Psoas muscle (tissue), 8 donors: Measurements from ENCODE around the gene MCHR1. TPM values are rescaled to one million over a fixed set of nuclear protein-coding genes. Genes with fewer than 3 reads are reported as not detected.

Experiments
- ATAC-seq, 4 donors: fragments of 200-7000 bp; cut with Tn5 transposase; one replicate each; pipeline ENCODE4 v1.9.1; 2020; ENCODE audit warnings: moderate library complexity in 3 of 4, mild to moderate bottlenecking in 2 of 4
- DNase-seq, 2 donors: peaks; one replicate each; pipeline ENCODE4 v3.0.0-alpha.2; 2020
- H3K27ac ChIP-seq: fragments of 200-600 bp; one replicate; pipeline ENCODE4 v1.8.0; 2022
- H3K27me3 ChIP-seq, 3 donors: fragments of 200-600 bp in 1 of 3; one replicate each; pipeline versions ENCODE4 v1.6.1 to v1.8.0; 2013 to 2022; ENCODE audit warnings: low read length in 2 of 3, mild to moderate bottlenecking in 2 of 3, moderate library complexity in 1 of 3; ENCODE audit not compliant: insufficient read depth in 3 of 3
- H3K36me3 ChIP-seq, 2 donors: fragments of 200-600 bp in 1 of 2; one replicate each; pipeline versions ENCODE4 v1.6.1 to v1.8.0; 2013 to 2022; ENCODE audit warnings: low read depth in 1 of 2, mild to moderate bottlenecking in 1 of 2, moderate library complexity in 1 of 2; ENCODE audit not compliant: insufficient read depth in 1 of 2
- H3K4me1 ChIP-seq: fragments of 200-600 bp; one replicate; pipeline ENCODE4 v1.8.0; 2022
- H3K4me3 ChIP-seq: fragments of 200-600 bp; one replicate; pipeline ENCODE4 v1.8.0; 2022; ENCODE audit warnings: mild to moderate bottlenecking
- H3K9me3 ChIP-seq: fragments of 200-600 bp; one replicate; pipeline ENCODE4 v1.8.0; 2022
- CTCF ChIP-seq: fragments of 200-600 bp; IDR thresholded peaks from one replicate; pipeline ENCODE4 v1.8.0; 2022; ENCODE audit warnings: antibody characterized with exemption
- WGBS, 3 donors: extraction: QIAGEN DNeasy Blood & Tissue Kit; methylation state at CpG; one replicate each; pipeline versions ENCODE4 v1.1.6 to v1.1.7; 2013; 5-methylcytosine and 5-hydroxymethylcytosine counted together
- intact Hi-C, 2 donors: fragments of 100-400 bp; cut with DNase I; formaldehyde crosslinking; loops; one replicate each; pipeline versions ENCODE4 v1.11.0 to v1.14.2; 2022
- polyA plus RNA-seq, 3 donors: library from polyadenylated mRNA; stranded (reverse); fragments of 200-250 nt; gene quantifications; one replicate each; pipeline ENCODE4 v1.2.3, GENCODE V29; 2013
- total RNA-seq, 4 donors: library from RNA; stranded (reverse); fragmentation: NEBNext Ultra II Directional in 2 of 4; extraction: Animal tissue kit (Norgen Biotek cat#: 25700) in 2 of 4; gene quantifications; one replicate each; pipeline versions ENCODE4 v1.2.1 to v1.2.4, GENCODE V29; 2021 to 2023
- donor health status: healthy with polysubstance abuse.
- donor health status: DM: no; HTN: no; CAD: no; lungs with moderate emphysema.
- donor health status: Bipolar disorder and iron deficiency.
- donor health status: healthy.
- donor health status: DM: yes; HTN: yes; CAD: no.
- donor health status: DM: no; HTN: no; CAD: no.
- donor health status: DM: no; HTN: no; CAD: no.
- donor health status: DM: yes; HTN: yes; CAD: no.

MCHR1 gene
- total and polyA plus RNA-seq, 7 donors = 0.04 to 1.2 (median 0.15) TPM; not detected in 3

- H3K9me3 ChIP-seq = no peaks in the 10 kb centered on the region
- intact Hi-C loops = no loop called here
- WGBS, 3 donors = 87 to 94% (median 91%) methylated on average over 7 of the region's 7 CpGs
- ATAC-seq = no peak
- no peaks in the 10 kb centered on the region for H3K27me3 ChIP-seq
- H3K4me3 ChIP-seq = no peak overlapping the region
- DNase-seq = no peak
- no peak overlapping the region for H3K27ac ChIP-seq
- no peaks in the 10 kb centered on the region for H3K36me3 ChIP-seq
- no peak for TF ChIP-seq CTCF
- no peaks in the 10 kb centered on the region for H3K4me1 ChIP-seq
These were observed 22.0 kb downstream of the MCHR1 start for GRCh38 chr22:40701274-40701673.

GRCh38 chr22:40703174-40703573, 23.9 kb downstream of the MCHR1 start:
- H3K4me3 ChIP-seq = no peak overlapping the region
- no peak overlapping the region for H3K27ac ChIP-seq
- WGBS, 3 donors = 80 to 86% (median 86%) methylated on average over 1 of the region's 1 CpG
- DNase-seq (no peak), ATAC-seq (no peak)
- intact Hi-C loops = no loop called here
- no peak for TF ChIP-seq CTCF
- H3K4me1 ChIP-seq = no peaks in the 10 kb centered on the region
- no peaks in the 10 kb centered on the region for H3K9me3 ChIP-seq
- H3K27me3 ChIP-seq = no peaks in the 10 kb centered on the region
- H3K36me3 ChIP-seq = no peaks in the 10 kb centered on the region

DNA sequence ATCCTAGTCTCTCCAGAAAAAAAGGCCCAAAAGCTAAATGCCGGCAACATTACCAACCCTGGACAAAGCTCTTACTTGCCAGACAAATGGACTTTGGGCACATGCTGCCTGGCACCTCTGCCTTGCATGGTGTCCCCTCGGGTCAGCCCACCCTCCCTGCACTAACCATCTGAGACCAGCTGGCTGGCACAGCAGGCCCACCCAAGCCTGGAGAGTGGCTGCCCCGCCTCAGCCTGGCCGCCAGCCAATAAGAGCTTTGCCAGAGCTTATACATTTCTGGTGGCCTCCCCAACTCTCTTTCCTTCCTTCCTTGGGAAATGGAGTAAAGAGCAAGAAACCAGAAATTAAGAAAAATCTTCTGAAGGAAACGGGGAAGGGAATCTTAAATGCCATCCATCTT, 24.5 kb downstream of the MCHR1 start:
- ATAC-seq (no peak), DNase-seq (peak in 1 of 2 donors; percentile 39)
- intact Hi-C loops = no loop called here
- Histone ChIP-seq H3K27me3 (no peaks in the 10 kb centered on the region), H3K4me3 (no peak overlapping the region), H3K4me1 (no peaks in the 10 kb centered on the region), H3K36me3 (no peaks in the 10 kb centered on the region), H3K27ac (no peak overlapping the region), H3K9me3 (no peaks in the 10 kb centered on the region)
- TF ChIP-seq CTCF = no peak
- WGBS, 3 donors = 35 to 46% (median 36%) methylated on average over 5 of the region's 5 CpGs

DNA sequence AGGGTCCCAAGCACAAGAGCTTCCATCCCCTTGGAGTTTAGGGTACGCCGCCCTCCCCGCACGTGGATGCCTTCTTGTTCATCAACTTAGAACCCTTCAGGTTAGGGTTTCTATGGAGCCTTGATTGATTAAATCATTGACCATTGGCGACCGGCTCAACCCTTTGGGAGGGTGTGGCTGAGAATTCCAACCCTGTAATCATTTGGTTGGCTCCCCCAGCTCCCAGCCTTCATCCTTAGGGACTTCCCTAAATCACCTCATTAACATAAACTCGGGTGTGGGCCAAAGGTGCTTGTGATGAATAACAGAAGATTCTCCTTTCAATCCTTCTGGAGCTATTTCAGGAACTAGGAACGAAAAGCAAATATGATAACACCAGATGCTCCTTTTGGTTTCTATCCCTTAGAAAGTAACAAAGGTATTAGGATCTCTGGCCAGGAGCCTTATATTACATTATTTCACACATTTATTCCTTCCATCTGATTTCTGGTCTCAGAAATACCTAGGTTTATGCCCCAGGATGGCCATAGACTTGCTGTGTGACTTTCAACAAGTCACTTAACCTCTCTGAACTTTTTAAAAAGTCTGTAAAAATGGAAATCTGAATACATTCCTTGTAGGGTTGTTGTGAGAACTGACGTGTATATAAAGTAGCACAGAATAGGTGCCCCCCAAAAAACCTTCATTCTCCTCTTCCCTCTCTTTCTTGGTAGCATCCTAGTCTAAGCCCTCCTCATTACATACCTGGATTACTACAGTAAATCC, 26.8 kb downstream of the MCHR1 start:
- WGBS, 3 donors = 73 to 83% (median 77%) methylated on average over 9 of the region's 9 CpGs
- no peaks in the 10 kb centered on the region for H3K9me3 ChIP-seq

More for the DNA sequence above, 26.8 kb downstream of the MCHR1 start:
- Histone ChIP-seq H3K4me1 (no peaks in the 10 kb centered on the region), H3K36me3 (no peaks in the 10 kb centered on the region), H3K27ac (no peak overlapping the region), H3K27me3 (no peaks in the 10 kb centered on the region), H3K4me3 (no peak overlapping the region)
- no peak for ATAC-seq
- intact Hi-C loops = no loop called here
- DNase-seq = no peak
- no peak for TF ChIP-seq CTCF
